ENCODE measurements around the gene CDON.

DNA sequence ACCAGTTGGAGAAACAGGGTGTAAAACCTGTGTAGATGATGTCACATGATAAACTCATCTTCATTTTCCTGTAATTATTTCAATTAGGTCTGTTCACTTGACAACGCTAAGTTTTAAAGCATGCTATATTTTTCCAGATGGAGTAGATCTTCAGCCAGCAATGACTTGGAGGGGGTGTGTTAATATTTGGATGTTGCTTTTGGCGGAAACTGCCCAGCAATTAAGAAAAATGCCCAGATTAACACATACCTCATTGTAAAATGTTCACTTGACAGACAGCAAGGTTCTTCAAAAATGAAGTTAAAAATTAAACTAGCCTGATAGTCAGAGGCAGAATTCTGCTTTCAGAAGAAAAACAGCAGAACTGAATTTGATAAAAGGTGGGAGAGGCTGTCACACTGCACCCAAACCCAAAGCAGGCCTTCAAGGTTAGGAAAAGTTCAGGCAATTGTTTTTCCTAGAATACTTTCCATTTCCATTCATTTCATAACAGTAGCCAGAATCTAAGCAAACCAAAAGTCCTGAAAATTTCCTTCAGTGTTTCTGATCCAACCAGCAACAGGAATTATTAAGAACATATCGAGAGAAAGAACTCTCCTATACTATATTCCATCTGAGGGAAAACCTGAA is 83.8 kb downstream of the CDON start:
- TF ChIP-seq, protein P1, sequence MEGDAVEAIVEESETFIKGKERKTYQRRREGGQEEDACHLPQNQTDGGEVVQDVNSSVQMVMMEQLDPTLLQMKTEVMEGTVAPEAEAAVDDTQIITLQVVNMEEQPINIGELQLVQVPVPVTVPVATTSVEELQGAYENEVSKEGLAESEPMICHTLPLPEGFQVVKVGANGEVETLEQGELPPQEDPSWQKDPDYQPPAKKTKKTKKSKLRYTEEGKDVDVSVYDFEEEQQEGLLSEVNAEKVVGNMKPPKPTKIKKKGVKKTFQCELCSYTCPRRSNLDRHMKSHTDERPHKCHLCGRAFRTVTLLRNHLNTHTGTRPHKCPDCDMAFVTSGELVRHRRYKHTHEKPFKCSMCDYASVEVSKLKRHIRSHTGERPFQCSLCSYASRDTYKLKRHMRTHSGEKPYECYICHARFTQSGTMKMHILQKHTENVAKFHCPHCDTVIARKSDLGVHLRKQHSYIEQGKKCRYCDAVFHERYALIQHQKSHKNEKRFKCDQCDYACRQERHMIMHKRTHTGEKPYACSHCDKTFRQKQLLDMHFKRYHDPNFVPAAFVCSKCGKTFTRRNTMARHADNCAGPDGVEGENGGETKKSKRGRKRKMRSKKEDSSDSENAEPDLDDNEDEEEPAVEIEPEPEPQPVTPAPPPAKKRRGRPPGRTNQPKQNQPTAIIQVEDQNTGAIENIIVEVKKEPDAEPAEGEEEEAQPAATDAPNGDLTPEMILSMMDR (IDR thresholded peaks at IDR 0.05): no peak
- no peak for TF ChIP-seq POLR2A (IDR thresholded peaks at IDR 0.05)
- no peak for TF ChIP-seq EP300 (IDR thresholded peaks at IDR 0.05)
